ENCODE data around the gene TNFRSF21.

TNFRSF21 gene

GRCh38 chr6:47300417-47300816, 9.3 kb downstream of the TNFRSF21 start:
- H3K4me1 ChIP-seq (ENCODE audit: insufficient read depth, low read length) = no peaks in the 10 kb centered on the region
- ATAC-seq (ENCODE audit: insufficient read depth, low read depth) (no peak), DNase-seq (no peak)
- no peaks in the 10 kb centered on the region for H3K9me3 ChIP-seq (ENCODE audit: insufficient read depth, low read length, severe bottlenecking)
- H3K4me3 ChIP-seq (ENCODE audit: low read depth in 1 of 2, low read length in 2 of 2) = no peak overlapping the region
- no peak overlapping the region for H3K27ac ChIP-seq (ENCODE audit: low read length)
- H4K20me1 ChIP-seq (ENCODE audit: insufficient read depth, low read length) = no peaks in the 10 kb centered on the region; the same call in 1 of the 2 replicates
- no peaks in the 10 kb centered on the region for H3K36me3 ChIP-seq (ENCODE audit: insufficient read depth, low read length)
- TF ChIP-seq EZH2 (IDR thresholded peaks at IDR 0.05; ENCODE audit: borderline replicate concordance, low read depth, low read length, severe bottlenecking) (no peak), CTCF (IDR thresholded peaks at IDR 0.05; ENCODE audit: borderline replicate concordance, extremely low read depth, low read length, poor library complexity, severe bottlenecking) (no peak)
- H3K9ac ChIP-seq (ENCODE audit: low read depth, low read length) = no peak overlapping the region
- H3K27me3 ChIP-seq (ENCODE audit: insufficient read depth, low read length, poor library complexity) = no peaks in the 10 kb centered on the region
- H3K4me2 ChIP-seq (ENCODE audit: insufficient read depth, low read length) = no peak overlapping the region
- H3K79me2 ChIP-seq (ENCODE audit: insufficient read depth, low read length) = no peaks in the 10 kb centered on the region
- H2AFZ ChIP-seq (ENCODE audit: low read depth, low read length) = no peak overlapping the region

GRCh38 chr6:47299965-47300364, 9.7 kb downstream of the TNFRSF21 start:
- no peak for DNase-seq
- Histone ChIP-seq H3K36me3 (ENCODE audit: insufficient read depth, low read length) (no peaks in the 10 kb centered on the region), H2AFZ (ENCODE audit: low read depth, low read length) (no peak overlapping the region), H3K27me3 (ENCODE audit: insufficient read depth, low read length, poor library complexity) (no peaks in the 10 kb centered on the region), H3K4me1 (ENCODE audit: insufficient read depth, low read length) (no peaks in the 10 kb centered on the region), H4K20me1 (ENCODE audit: insufficient read depth, low read length) (no peaks in the 10 kb centered on the region; the same call in 1 of the 2 replicates), H3K4me3 (ENCODE audit: low read depth in 1 of 2, low read length in 2 of 2) (no peak overlapping the region), H3K9me3 (ENCODE audit: insufficient read depth, low read length, severe bottlenecking) (no peaks in the 10 kb centered on the region), H3K9ac (ENCODE audit: low read depth, low read length) (no peak overlapping the region), H3K79me2 (ENCODE audit: insufficient read depth, low read length) (no peaks in the 10 kb centered on the region), H3K4me2 (ENCODE audit: insufficient read depth, low read length) (no peak overlapping the region), H3K27ac (ENCODE audit: low read length) (no peak overlapping the region)
- TF ChIP-seq EZH2 (IDR thresholded peaks at IDR 0.05; ENCODE audit: borderline replicate concordance, low read depth, low read length, severe bottlenecking) (no peak), CTCF (IDR thresholded peaks at IDR 0.05; ENCODE audit: borderline replicate concordance, extremely low read depth, low read length, poor library complexity, severe bottlenecking) (no peak)
- ATAC-seq (ENCODE audit: insufficient read depth, low read depth) = no peak

GRCh38 chr6:47298475-47298874, 11.2 kb downstream of the TNFRSF21 start:
- DNase-seq = no peak
- H3K4me2 ChIP-seq (ENCODE audit: insufficient read depth, low read length) = no peak overlapping the region
- H3K79me2 ChIP-seq (ENCODE audit: insufficient read depth, low read length) = no peaks in the 10 kb centered on the region
- TF ChIP-seq EZH2 (IDR thresholded peaks at IDR 0.05; ENCODE audit: borderline replicate concordance, low read depth, low read length, severe bottlenecking) = no peak
- no peak overlapping the region for H3K4me3 ChIP-seq (ENCODE audit: low read depth in 1 of 2, low read length in 2 of 2)
- H3K9me3 ChIP-seq (ENCODE audit: insufficient read depth, low read length, severe bottlenecking) = no peaks in the 10 kb centered on the region
- H3K27me3 ChIP-seq (ENCODE audit: insufficient read depth, low read length, poor library complexity) = no peaks in the 10 kb centered on the region
- H3K4me1 ChIP-seq (ENCODE audit: insufficient read depth, low read length) = no peaks in the 10 kb centered on the region
- ATAC-seq (ENCODE audit: insufficient read depth, low read depth) = no peak
- no peak overlapping the region for H3K27ac ChIP-seq (ENCODE audit: low read length)
- H4K20me1 ChIP-seq (ENCODE audit: insufficient read depth, low read length) = no peaks in the 10 kb centered on the region; the same call in 1 of the 2 replicates
- H3K9ac ChIP-seq (ENCODE audit: low read depth, low read length) = no peak overlapping the region
- no peaks in the 10 kb centered on the region for H3K36me3 ChIP-seq (ENCODE audit: insufficient read depth, low read length)
- no peak overlapping the region for H2AFZ ChIP-seq (ENCODE audit: low read depth, low read length)

GRCh38 chr6:47294990-47295389, 14.7 kb downstream of the TNFRSF21 start:
- no peak overlapping the region for H2AFZ ChIP-seq (ENCODE audit: low read depth, low read length)
- no peak for DNase-seq
- H3K4me1 ChIP-seq (ENCODE audit: insufficient read depth, low read length) = no peaks in the 10 kb centered on the region
- H3K4me2 ChIP-seq (ENCODE audit: insufficient read depth, low read length) = no peak overlapping the region
- H3K9ac ChIP-seq (ENCODE audit: low read depth, low read length) = no peak overlapping the region
- no peak for ATAC-seq (ENCODE audit: insufficient read depth, low read depth)
- H3K36me3 ChIP-seq (ENCODE audit: insufficient read depth, low read length) = no peaks in the 10 kb centered on the region
- H3K27ac ChIP-seq (ENCODE audit: low read length) = no peak overlapping the region
- no peaks in the 10 kb centered on the region for H3K79me2 ChIP-seq (ENCODE audit: insufficient read depth, low read length)
- no peaks in the 10 kb centered on the region for H3K9me3 ChIP-seq (ENCODE audit: insufficient read depth, low read length, severe bottlenecking)
- H3K4me3 ChIP-seq (ENCODE audit: low read depth in 1 of 2, low read length in 2 of 2) = no peak overlapping the region
- no peaks in the 10 kb centered on the region; the same call in 1 of the 2 replicates for H4K20me1 ChIP-seq (ENCODE audit: insufficient read depth, low read length)
- no peak for TF ChIP-seq EZH2 (IDR thresholded peaks at IDR 0.05; ENCODE audit: borderline replicate concordance, low read depth, low read length, severe bottlenecking)
- TF ChIP-seq CTCF (IDR thresholded peaks at IDR 0.05; ENCODE audit: borderline replicate concordance, extremely low read depth, low read length, poor library complexity, severe bottlenecking) = no peak
- no peaks in the 10 kb centered on the region for H3K27me3 ChIP-seq (ENCODE audit: insufficient read depth, low read length, poor library complexity)

Data from DND-41 (cell line).